GM12892 (cell line): ENCODE measurements around the gene WDR20. TPM values are rescaled to one million over a fixed set of nuclear protein-coding genes. Genes with fewer than 3 reads are reported as not detected.
"Not testable (repeated sequence)": the region's sequence is repeated elsewhere in the genome, so short reads cannot be mapped to it uniquely, and the experiment has no call there.

Experiments used
- DNase-seq: peaks from one replicate; pipeline ENCODE4 v3.0.0; 2011; ENCODE audit not compliant: insufficient read length
- FAIRE-seq: peaks from 2 replicates; lab custom pipeline; 2011; peaks lifted over from hg19 to GRCh38; lab: Jason Lieb, UNC
- POLR2A ChIP-seq: IDR thresholded peaks from 2 replicates; pipeline ENCODE4 v1.6.1; 2011; ENCODE audit warnings: low read depth, low read length, control low read depth
- POLR2AphosphoS5 ChIP-seq: IDR thresholded peaks from 2 replicates; pipeline ENCODE4 v1.6.1; 2011; ENCODE audit warnings: low read depth, low read length, control low read depth
- TAF1 ChIP-seq: IDR thresholded peaks from 2 replicates; pipeline ENCODE4 v1.6.1; 2011; ENCODE audit warnings: low read depth, mild to moderate bottlenecking, control low read depth, low read length, borderline replicate concordance
- polyA plus RNA-seq: library from polyadenylated mRNA; unstranded; fragments of >200 nt; gene quantifications from one replicate; pipeline ENCODE4 v1.2.1, GENCODE V29; 2012; ENCODE audit warnings: missing spikeins, inconsistent platforms; ENCODE audit not compliant: missing spikeins

The WDR20 gene
- 13.1 TPM for polyA plus RNA-seq

GRCh38 chr14:102139286-102140026, at the start of gene WDR20:
TSS of gene WDR20 (plus strand) at chr14:102139897. CDS start at chr14:102139924, 27 bp downstream.
- peak; percentile 93 for DNase-seq
- TF ChIP-seq TAF1 (peak; percentile 89), POLR2AphosphoS5 (peak; percentile 79), POLR2A (peak; percentile 86)
- FAIRE-seq: peak; percentile 99

GRCh38 chr14:102090713-102091112, 49.0 kb upstream of the WDR20 start:
- TF ChIP-seq TAF1 (no peak), POLR2AphosphoS5 (no peak), POLR2A (no peak)
- FAIRE-seq (no peak), DNase-seq (no peak)

- no peak for TF ChIP-seq POLR2A
- no peak for TF ChIP-seq POLR2AphosphoS5
- no peak for TF ChIP-seq TAF1
- DNase-seq (no peak), FAIRE-seq (no peak)
These were observed 46.9 kb upstream of the WDR20 start for GRCh38 chr14:102092806-102093205.

GRCh38 chr14:102094101-102094500, 45.6 kb upstream of the WDR20 start:
- DNase-seq: no peak
- TF ChIP-seq TAF1 (no peak), POLR2A (no peak)
- no peak for FAIRE-seq

- peak; percentile 70 for FAIRE-seq
- DNase-seq: no peak
- TF ChIP-seq TAF1 (no peak), POLR2A (no peak), POLR2AphosphoS5 (no peak)
These were observed 44.3 kb upstream of the WDR20 start for GRCh38 chr14:102095231-102095870.

GRCh38 chr14:102095871-102096568, 43.7 kb upstream of the WDR20 start:
- no peak for DNase-seq
- FAIRE-seq: no peak
- TF ChIP-seq TAF1: no peak
- TF ChIP-seq POLR2A: no peak
- no peak for TF ChIP-seq POLR2AphosphoS5

- FAIRE-seq (peak; percentile 91), DNase-seq (no peak)
- TF ChIP-seq TAF1 (no peak), POLR2AphosphoS5 (no peak), POLR2A (no peak)
These were observed 43.0 kb upstream of the WDR20 start for GRCh38 chr14:102096569-102097188.

GRCh38 chr14:102097441-102098135, 42.1 kb upstream of the WDR20 start:
- TF ChIP-seq POLR2A (no peak), TAF1 (no peak), POLR2AphosphoS5 (no peak)
- FAIRE-seq (no peak), DNase-seq (no peak)

GRCh38 chr14:102103062-102103695, 36.5 kb upstream of the WDR20 start:
- FAIRE-seq (peak; percentile 54), DNase-seq (no peak)
- TF ChIP-seq POLR2AphosphoS5 (no peak), TAF1 (no peak), POLR2A (no peak)

GRCh38 chr14:102105369-102105768, 34.3 kb upstream of the WDR20 start:
- TF ChIP-seq POLR2A (no peak), POLR2AphosphoS5 (no peak), TAF1 (no peak)
- FAIRE-seq (no peak), DNase-seq (no peak)

- not testable (repeated sequence) for DNase-seq, FAIRE-seq
These were observed 30.4 kb upstream of the WDR20 start for GRCh38 chr14:102109332-102109731.
